ENCODE data around the gene USP17L13.
"Not testable (repeated sequence)": the region's sequence is repeated elsewhere in the genome, so short reads cannot be mapped to it uniquely, and the experiment has no call there.

GRCh38 chr4:9238461-9238860, 13.8 kb downstream of the USP17L13 start:
- not testable (repeated sequence) for TF ChIP-seq CTCF, POLR2A (IDR thresholded peaks at IDR 0.05)
